HFF-Myc (cell line): ENCODE measurements around the gene ABR.
A peak's percentile ranks its signal among the peaks of the same experiment; 100 is the strongest.

Source experiments
- DNase-seq: peaks from one replicate; pipeline ENCODE4 v3.0.0-alpha.2; 2011; ENCODE audit warnings: low read depth; ENCODE audit errors: extremely low read depth
- H3K4me3 ChIP-seq: replicated peaks from 2 replicates; pipeline ENCODE4 v1.5.1; 2011; ENCODE audit warnings: low read depth, mild to moderate bottlenecking, control low read depth, low read length
- TF ChIP-seq, protein P1 (sequence below): IDR thresholded peaks from 2 replicates; pipeline ENCODE4 v1.5.1; 2012; ENCODE audit warnings: mild to moderate bottlenecking, low read depth, low read length, control low read depth; ENCODE audit errors: missing control alignments

ABR gene

DNA sequence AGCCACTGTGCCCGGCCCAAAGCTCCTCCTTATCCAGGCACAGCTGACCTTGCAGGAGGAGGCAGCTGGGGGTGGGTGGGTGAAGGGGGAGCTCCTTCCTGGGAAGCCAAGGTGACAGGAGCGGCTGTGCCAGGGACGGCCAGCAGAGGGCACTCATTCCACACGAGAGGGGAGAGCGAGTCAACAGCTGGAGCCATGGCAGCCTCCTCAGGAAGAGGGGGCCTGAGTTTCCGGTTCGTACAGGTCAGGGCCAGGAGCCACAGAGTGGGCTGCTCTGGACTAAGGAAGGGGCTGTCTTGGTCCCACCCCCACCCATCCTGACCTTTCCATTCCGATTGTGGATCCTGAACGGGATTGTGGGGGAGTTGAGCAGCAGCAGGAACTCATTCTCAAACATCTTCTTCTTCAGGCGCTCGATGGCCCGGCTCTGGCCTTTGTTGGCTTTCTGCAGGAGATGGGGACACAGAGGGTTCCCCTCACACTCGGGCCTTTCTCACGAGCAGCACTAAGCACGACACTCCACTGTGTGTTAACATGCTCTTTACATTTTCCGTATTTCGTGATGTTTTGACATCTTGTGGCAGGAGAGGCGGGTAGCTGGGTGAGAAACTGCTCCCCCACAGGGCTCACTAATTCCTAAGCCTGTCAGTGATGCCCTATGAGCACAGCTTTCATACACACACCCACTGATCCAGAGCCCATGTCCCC is 121.2 kb downstream of the ABR start:
- no peak for DNase-seq
- TF ChIP-seq, protein P1, sequence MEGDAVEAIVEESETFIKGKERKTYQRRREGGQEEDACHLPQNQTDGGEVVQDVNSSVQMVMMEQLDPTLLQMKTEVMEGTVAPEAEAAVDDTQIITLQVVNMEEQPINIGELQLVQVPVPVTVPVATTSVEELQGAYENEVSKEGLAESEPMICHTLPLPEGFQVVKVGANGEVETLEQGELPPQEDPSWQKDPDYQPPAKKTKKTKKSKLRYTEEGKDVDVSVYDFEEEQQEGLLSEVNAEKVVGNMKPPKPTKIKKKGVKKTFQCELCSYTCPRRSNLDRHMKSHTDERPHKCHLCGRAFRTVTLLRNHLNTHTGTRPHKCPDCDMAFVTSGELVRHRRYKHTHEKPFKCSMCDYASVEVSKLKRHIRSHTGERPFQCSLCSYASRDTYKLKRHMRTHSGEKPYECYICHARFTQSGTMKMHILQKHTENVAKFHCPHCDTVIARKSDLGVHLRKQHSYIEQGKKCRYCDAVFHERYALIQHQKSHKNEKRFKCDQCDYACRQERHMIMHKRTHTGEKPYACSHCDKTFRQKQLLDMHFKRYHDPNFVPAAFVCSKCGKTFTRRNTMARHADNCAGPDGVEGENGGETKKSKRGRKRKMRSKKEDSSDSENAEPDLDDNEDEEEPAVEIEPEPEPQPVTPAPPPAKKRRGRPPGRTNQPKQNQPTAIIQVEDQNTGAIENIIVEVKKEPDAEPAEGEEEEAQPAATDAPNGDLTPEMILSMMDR: peak; percentile 51
- H3K4me3 ChIP-seq: no peak overlapping the region

DNA sequence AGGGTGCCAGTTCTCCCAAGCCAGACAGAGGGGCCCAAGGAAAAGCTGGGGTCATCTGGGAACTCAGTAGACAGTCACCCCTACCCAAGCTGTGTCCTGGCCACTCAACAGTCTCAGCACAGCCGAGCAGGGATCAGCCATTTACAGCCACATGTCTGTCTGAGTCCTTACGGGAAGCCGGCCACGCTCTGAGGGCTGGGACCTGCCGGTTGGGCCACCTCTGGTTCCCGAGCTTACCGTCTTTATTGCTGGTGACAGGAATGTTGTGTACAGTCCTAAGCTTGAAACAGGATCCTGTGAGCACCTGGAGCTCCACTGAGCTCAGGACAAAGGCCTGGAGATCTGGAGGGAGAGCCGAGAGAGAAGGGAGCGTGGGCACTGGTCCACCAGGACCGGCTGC is 123.0 kb downstream of the ABR start:
- TF ChIP-seq, protein P1: no peak
- DNase-seq: no peak
- H3K4me3 ChIP-seq: no peak overlapping the region

DNA sequence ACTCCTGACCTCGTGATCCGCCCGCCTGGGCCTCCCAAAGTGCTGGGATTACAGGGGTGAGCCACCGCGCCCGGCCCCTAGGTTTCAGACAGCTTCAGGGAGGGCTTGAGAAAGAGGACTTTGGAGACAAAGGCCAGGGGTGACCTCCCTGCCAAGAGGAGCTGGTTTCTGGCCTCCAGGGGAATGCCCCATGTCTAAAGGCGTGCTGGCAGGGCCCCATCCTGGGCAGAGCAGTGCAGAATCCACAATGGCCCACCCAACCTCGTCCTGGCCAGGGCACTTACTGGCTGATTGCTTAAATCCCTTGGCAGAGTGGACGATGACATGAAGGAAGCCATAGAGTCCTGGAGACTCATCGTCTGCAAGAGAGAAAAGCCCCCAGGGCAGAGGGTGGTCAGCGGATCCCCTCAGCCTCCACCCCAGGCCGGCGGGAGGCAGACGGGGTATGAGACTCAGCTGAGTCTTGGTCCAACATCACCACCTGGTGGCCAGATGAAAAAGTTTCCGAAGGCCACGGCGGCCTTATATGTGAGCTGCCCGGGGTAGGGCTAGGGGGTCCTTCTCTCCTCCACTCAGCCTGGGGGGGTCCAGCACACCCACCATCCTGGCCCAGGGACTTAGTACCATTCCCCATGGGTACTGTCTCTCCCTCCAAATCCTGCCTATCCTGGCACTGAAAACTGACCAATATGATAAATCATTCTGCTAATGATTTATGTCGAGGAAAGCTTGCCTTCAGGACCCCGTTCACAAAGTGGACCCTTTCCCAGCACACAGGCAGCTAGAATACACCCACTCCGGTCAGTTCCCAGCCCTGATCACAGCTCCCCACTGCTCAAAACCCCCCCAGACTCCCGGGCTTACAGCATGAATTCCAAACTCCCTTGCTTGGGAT is 123.8 kb downstream of the ABR start:
- TF ChIP-seq, protein P1: peak; percentile 69
- DNase-seq: no peak
- no peak overlapping the region for H3K4me3 ChIP-seq

DNA sequence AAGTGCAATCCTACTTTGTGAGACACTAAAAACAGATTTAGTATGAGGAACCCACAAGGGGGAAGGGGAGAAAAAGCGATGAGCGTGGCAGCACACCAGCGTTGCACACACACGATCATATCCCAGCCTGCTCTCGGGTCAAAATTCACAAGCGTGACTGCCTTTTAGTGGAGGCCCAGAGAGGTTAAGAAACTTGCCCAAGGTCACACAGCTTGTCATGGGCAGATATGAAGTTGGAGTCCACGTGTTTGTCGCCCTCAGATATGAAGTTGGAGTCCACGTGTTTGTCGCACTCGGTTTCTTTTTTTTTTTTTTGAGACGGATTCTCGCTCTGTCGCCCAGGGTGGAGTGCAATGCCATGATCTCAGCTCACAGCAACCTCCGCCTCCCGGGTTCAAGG is 124.5 kb downstream of the ABR start:
- H3K4me3 ChIP-seq: no peak overlapping the region
- TF ChIP-seq, protein P1: no peak
- DNase-seq: no peak

DNA sequence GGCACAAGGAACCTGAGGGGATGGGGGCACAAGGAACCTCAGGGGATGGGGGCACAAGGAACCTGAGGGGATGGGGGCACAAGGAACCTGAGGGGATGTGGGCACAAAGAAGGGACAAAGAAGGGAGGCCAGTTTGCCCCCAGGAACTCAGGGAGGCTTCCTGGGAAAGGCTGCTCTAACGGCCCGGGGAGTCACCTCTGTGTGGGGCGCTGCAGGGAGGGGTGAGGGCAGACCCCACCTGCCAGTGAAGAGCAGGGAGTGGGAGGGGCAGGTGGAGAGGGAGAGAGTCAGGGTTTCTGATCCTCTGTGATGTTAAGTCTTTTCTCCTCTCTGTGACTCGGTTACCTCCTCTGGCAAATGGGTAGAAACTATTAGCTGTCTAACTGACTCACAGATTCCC is 125.1 kb downstream of the ABR start:
- TF ChIP-seq, protein P1: no peak
- no peak for DNase-seq
- no peak overlapping the region for H3K4me3 ChIP-seq

DNA sequence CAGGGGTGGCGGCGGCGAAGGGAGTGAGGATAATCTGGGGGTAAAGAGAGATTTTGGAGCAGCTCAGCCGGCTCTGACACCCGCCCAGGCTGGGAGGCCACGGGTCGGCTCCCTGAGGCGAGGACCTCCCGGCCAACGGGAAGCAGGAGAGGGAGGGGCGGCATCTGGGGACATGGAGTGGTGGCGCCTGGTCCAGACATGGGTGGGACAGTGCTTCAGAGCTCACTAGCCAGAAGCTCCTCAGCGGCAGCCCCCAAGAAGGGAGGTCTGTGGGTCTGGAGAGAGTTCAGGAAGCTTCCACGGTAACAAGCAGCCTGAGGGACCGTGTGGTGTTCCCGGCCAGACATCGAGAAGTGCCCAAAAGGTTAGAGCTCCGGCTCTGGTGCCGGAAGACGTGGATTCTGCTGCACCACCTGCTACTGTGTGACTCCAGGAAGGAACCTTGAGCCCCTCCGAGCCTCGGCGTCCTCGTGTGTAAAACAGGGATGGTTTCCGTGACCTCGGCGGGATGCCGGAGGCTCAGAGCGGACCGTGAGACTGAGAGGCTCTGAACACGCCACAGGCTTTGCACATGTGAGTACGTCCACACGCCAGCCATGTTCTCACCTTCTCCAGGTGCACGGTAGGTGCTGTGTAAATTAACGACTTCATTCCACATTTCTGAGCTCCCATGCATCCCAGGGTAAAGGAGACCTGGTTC is 126.0 kb downstream of the ABR start:
- TF ChIP-seq, protein P1: no peak
- DNase-seq: no peak
- H3K4me3 ChIP-seq: no peak overlapping the region
